AG04449 (cell line): Measurements from ENCODE around the gene MIS18A.

Experiments used
- CTCF ChIA-PET: fragments of 350-600 bp; formaldehyde crosslinking; extraction: SDS; loops from one replicate; lab custom pipeline; 2021; ENCODE audit warnings: antibody characterized with exemption; lab: Yijun Ruan, JAX
- POLR2A ChIA-PET: fragments of 400-600, 350-600 bp; formaldehyde crosslinking; extraction: SDS; loops from one replicate; lab custom pipeline; 2020; ENCODE audit warnings: antibody characterized with exemption, inconsistent platforms; lab: Yijun Ruan, JAX
- DNase-seq: peaks from one replicate; pipeline ENCODE4 v3.0.0-alpha.2; 2010; ENCODE audit warnings: low read depth, low spot score
- H3K4me3 ChIP-seq: 2 replicates; pipeline ENCODE4 v1.5.1; 2011; ENCODE audit warnings: low read depth, mild to moderate bottlenecking, control low read depth, low read length
- TF ChIP-seq, protein P1 (sequence below): IDR thresholded peaks from one replicate; pipeline ENCODE4 v1.5.1; 2011; ENCODE audit warnings: mild to moderate bottlenecking, moderate library complexity, low read length, control low read depth, inconsistent platforms; ENCODE audit not compliant: insufficient read depth; ENCODE audit errors: missing control alignments

The MIS18A gene

DNA sequence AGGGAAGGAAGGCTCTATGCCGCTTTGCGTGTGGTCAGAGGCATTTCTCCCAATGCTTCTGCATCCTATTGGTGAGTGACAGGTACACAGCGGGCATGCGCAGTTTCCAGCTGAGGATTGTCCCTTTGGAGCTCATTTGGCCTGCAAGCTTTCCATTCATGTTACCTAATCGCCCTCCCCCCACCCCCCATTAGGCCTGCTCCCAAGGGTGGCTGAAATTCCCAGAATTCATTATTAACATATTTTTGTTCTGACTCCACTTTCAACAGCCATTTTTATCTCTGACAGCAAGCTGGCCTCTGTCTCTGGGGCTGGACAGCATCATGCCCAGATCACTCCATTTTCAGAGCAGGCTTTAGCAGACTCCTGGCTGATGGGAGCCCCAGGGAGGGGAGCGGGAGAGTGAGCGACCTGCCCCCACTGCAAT is 25.6 kb downstream of the MIS18A start:
- ChIA-PET POLR2A (no interaction called here), CTCF (interaction anchor here (0.9 to 2.0 kb wide), 4 partner anchors 12 to 467 kb away, joined by 3 to 13 read pairs (median 8); partner anchors contain the start of gene HUNK)
- TF ChIP-seq, protein P1, sequence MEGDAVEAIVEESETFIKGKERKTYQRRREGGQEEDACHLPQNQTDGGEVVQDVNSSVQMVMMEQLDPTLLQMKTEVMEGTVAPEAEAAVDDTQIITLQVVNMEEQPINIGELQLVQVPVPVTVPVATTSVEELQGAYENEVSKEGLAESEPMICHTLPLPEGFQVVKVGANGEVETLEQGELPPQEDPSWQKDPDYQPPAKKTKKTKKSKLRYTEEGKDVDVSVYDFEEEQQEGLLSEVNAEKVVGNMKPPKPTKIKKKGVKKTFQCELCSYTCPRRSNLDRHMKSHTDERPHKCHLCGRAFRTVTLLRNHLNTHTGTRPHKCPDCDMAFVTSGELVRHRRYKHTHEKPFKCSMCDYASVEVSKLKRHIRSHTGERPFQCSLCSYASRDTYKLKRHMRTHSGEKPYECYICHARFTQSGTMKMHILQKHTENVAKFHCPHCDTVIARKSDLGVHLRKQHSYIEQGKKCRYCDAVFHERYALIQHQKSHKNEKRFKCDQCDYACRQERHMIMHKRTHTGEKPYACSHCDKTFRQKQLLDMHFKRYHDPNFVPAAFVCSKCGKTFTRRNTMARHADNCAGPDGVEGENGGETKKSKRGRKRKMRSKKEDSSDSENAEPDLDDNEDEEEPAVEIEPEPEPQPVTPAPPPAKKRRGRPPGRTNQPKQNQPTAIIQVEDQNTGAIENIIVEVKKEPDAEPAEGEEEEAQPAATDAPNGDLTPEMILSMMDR: no peak
- no peak overlapping the region for H3K4me3 ChIP-seq
- peak; percentile 24 for DNase-seq

- ChIA-PET CTCF (interaction anchor here (1.1 to 2.0 kb wide), 2 partner anchors 10 to 386 kb away, joined by 3 to 13 read pairs; no protein-coding TSS in a partner anchor), POLR2A (no interaction called here)
- no peak for DNase-seq
Observed at GRCh38 chr21:32252136-32252535, 26.7 kb downstream of the MIS18A start.

GRCh38 chr21:32249511-32250280 is 29.2 kb downstream of the MIS18A start:
- DNase-seq: no peak
- TF ChIP-seq, protein P1: no peak
- ChIA-PET CTCF (interaction anchor here (2.0 to 2.3 kb wide), 2 partner anchors 377 to 383 kb away, joined by 8 to 15 read pairs; partner anchors contain the start of gene HUNK), POLR2A (no interaction called here)
- no peak overlapping the region for H3K4me3 ChIP-seq

More at GRCh38 chr21:32252136-32252535, 26.7 kb downstream of the MIS18A start:
- TF ChIP-seq, protein P1: no peak
- H3K4me3 ChIP-seq: no peak overlapping the region

- ChIA-PET CTCF (interaction anchor here (1.2 to 2.3 kb wide), 4 partner anchors 8 to 382 kb away, joined by 4 to 15 read pairs (median 6); partner anchors contain the start of gene HUNK), POLR2A (no interaction called here)
- TF ChIP-seq, protein P1: no peak
- H3K4me3 ChIP-seq: no peak overlapping the region
- no peak for DNase-seq
Observed at GRCh38 chr21:32248571-32249461, 30.0 kb downstream of the MIS18A start.

- POLR2A ChIA-PET: no interaction called here
- TF ChIP-seq, protein P1: no peak
- no peak for DNase-seq
- H3K4me3 ChIP-seq: no peak overlapping the region
- CTCF ChIA-PET: no interaction called here
Observed at GRCh38 chr21:32246571-32247140, 32.2 kb downstream of the MIS18A start.
